Gastrocnemius medialis (tissue), 4 donors: ENCODE data around the gene TENM3.

ENCODE experiments used
- POLR2A ChIP-seq, 2 donors: fragments of 450-650 bp; IDR thresholded peaks; one replicate each; pipeline ENCODE4 v1.6.1; 2017; ENCODE audit warnings: antibody characterized with exemption in 2 of 2, mild to moderate bottlenecking in 2 of 2, moderate library complexity in 2 of 2
- TF ChIP-seq, protein P1 (sequence below), 5 experiments: fragments of 450-650 bp in 3 of 5; fragments of 200-600 bp in 2 of 5; sonication (generic) in 2 of 5; IDR thresholded peaks in 4 of 5; conservative IDR thresholded peaks in 1 of 5; 1 replicate in 4 of 5; 2 replicates in 1 of 5; pipeline ENCODE4 v1.5.1; 2016 to 2019; ENCODE audit warnings: antibody characterized with exemption in 5 of 5, mild to moderate bottlenecking in 3 of 5, moderate library complexity in 3 of 5

DNA sequence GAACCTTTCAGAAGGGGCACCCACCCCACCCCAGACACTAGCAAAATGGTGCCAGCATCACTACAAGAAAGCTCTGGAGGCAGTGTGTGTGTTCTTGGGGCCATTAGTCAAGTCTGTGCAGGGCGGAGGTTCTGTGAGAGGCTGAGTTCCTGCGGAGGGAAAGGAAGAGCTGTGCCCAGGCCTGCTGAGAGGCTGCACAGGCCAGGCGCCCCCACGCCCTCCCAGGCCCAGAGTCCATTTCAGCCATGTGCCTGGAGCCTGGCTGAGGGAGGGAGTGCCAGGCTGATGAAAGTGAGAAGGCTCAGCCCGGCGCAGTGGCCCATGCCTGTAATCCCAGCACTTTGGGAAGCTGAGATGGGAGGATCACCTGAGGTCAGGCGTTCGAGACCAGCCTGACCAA, 584.0 kb downstream of the TENM3 start:
- TF ChIP-seq, protein P1, sequence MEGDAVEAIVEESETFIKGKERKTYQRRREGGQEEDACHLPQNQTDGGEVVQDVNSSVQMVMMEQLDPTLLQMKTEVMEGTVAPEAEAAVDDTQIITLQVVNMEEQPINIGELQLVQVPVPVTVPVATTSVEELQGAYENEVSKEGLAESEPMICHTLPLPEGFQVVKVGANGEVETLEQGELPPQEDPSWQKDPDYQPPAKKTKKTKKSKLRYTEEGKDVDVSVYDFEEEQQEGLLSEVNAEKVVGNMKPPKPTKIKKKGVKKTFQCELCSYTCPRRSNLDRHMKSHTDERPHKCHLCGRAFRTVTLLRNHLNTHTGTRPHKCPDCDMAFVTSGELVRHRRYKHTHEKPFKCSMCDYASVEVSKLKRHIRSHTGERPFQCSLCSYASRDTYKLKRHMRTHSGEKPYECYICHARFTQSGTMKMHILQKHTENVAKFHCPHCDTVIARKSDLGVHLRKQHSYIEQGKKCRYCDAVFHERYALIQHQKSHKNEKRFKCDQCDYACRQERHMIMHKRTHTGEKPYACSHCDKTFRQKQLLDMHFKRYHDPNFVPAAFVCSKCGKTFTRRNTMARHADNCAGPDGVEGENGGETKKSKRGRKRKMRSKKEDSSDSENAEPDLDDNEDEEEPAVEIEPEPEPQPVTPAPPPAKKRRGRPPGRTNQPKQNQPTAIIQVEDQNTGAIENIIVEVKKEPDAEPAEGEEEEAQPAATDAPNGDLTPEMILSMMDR (IDR thresholded peaks at IDR 0.05 in 4 of 5, conservative IDR thresholded peaks at IDR 0.05 in 1 of 5) = no peak
- no peak for TF ChIP-seq POLR2A (IDR thresholded peaks at IDR 0.05)
